Measurements from ENCODE around the gene ZNF438. TPM values are rescaled to one million over a fixed set of nuclear protein-coding genes. Genes with fewer than 3 reads are reported as not detected.
"Not testable (repeated sequence)": the region's sequence is repeated elsewhere in the genome, so short reads cannot be mapped to it uniquely, and the experiment has no call there.

ZNF438 gene
- total RNA-seq, 1 experiment from 2014 or later, result 2.6 TPM

DNA sequence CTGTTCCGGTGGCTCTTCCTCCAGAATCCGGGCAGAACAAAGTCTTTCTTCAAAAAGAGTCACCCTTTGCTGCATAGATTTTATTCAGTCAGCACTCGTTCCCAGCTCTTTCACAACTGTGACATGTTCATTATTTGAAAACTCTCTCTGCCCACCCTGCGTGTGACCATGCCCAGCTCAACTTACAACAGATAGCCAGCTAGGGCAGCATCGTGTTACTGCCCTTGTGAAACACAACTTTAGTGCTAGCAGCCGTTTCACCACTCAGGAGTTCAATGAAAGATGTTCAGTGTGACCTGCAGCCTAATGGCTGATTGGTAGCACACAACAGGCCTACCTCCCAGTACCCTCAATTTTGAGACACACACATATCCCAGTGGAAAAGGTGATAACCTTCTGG is 57.9 kb downstream of the ZNF438 start:
- DNase-seq (ENCODE audit: low read depth), result no peak
- in situ Hi-C loops (cut with HindIII; ENCODE audit: low pct_unique_long_range_greater_than_20kb, low sequenced_read_pairs), result no loop called here

DNA sequence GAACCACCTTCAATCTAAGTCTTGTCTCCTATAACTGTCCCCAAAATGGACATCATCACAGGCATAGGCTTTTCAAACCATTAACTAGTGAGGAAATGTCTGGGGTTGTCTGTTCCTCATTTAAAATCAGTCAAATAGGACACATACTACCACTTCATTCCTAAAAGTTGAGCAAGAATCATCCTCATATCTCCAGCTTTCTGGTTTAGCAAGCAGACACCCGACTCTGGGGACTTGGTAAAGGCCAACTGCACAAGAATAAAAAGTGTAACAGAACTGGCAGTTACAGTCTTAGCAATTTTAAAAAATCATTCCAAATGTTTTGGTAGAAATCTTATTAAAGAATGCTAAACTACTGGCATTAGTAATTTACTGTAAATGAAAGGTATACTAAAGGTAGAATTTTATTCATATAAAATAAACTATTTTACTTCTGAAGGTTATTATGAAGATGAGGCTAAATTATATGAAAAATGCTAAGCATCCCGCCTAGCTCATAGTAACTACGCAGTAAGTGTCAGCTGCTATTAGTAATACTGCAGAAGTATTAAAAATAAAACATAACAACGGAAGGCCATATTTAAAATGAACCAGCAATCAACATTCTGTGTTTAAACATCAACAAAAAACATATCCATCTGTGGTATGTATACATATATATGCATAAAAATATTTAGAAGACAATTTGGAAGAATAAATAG is 60.8 kb downstream of the ZNF438 start:
- in situ Hi-C loops (cut with HindIII; ENCODE audit: low pct_unique_long_range_greater_than_20kb, low sequenced_read_pairs), result no loop called here
- no peak for DNase-seq (ENCODE audit: low read depth)

DNA sequence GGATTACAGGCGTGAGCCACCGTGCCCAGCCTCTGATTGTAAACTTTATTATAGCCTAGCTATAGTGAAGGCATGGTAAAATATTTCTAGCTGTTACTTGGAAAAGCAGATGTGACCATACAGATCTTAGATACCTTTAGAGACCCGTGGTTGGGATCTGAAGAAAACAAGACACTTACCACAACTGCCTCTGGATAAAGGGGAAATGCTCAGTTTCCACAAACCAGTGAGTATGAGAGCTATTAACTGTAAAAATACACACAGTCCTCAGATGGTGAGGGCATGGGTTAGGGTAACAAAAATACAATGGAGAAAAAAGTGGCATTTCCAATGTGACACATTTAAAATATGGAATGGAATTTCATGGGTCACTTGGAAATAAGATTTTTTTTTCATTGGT is 63.0 kb downstream of the ZNF438 start:
- in situ Hi-C loops (cut with HindIII; ENCODE audit: low pct_unique_long_range_greater_than_20kb, low sequenced_read_pairs), result no loop called here
- no peak for DNase-seq (ENCODE audit: low read depth)

DNA sequence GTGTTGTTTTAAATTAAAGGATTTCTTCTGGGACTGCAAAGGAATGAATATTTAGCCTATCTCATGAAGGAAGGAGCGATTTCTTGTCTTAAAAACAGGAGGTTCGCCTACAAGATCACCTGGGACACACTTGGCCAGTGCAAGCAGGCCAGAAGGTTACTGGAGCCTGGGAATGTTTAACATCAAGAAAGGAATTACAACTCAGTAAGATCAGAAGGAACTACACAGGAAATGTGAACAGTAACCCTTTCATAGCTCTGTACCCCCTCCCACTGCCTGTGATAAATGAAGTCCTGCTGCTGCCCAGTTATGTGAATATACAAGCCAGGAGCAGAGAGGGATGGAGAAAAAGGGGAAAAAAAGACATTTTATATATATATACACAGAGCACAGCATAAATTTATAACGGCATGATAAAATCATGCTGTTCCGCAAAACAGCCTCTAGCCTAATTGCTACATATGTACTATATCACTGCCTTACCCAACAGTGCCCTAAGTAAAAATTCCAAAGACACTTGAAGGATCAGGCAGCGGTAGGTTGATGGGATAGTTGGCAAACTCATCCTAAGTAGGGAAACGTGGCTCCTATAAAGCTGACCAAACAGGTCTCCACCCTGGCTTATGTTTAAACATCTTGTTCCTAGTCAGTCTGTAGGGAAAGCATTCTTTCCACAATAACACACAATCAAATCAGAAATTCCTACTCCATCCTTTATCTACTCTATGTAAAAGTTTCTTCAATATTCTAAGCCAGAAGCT is 63.8 kb downstream of the ZNF438 start:
- in situ Hi-C loops (cut with HindIII; ENCODE audit: low pct_unique_long_range_greater_than_20kb, low sequenced_read_pairs), result no loop called here
- DNase-seq (ENCODE audit: low read depth), result no peak

DNA sequence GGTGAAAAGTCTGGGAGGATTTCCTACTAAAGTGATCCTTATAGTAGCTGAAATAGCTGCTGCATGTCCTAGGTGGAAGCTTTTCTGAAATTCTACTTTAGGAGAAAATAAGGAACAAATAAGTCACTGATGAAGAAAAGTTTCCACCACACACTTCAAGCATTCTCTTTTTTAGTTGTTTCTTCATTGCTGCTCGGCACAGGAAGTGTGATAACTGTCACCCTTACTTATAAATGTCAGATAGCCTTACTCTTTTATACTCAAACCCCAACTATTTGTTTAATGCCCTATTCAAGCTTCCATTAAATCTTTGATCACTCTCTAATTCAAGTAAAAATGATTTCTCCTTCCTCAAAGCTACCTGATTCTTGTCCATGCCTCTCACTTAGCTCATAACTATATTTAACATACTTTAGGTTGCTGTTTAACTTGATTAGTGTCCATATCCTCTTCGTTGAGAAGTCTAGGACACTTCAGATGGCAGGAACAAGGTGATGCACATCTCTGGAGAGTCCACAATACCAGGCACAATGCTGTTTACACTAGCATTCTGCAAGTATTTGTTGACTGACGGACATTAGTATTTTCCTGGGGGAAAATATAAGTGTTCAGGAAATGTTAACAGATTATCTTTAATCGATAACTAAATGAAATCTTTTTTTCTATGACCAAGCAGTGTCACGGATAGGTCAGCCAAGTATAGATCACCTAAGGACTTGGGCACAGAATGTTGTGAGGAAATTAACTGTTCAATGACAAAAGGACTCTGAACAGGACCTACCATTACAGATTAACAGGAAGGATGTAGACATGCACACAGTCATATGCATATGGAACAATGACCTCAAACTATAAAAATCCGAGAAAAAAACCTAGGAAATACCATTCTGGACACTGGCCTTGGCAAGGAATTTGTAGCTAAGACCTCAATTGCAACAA is 67.4 kb downstream of the ZNF438 start:
- no peak for DNase-seq (ENCODE audit: low read depth)
- in situ Hi-C loops (cut with HindIII; ENCODE audit: low pct_unique_long_range_greater_than_20kb, low sequenced_read_pairs), result no loop called here

DNA sequence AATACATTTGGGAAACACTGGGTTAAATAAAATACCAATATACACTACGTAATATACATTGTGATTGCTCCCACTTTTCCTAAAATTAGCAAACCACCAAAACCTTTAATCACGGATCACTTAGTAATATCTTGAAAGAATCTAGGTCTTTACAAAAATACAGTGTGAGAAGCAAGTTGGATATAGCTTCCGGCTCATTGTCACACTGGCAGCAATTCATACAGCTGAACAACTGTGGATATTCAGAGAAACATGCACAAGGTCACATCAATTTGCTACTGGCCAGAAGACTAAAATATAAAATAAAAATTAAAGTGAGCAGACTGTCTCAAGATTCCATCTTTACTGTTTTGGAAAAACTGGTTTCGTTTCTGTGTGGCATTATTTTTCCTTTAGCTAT is 69.1 kb downstream of the ZNF438 start:
- no peak for DNase-seq (ENCODE audit: low read depth)
- in situ Hi-C loops (cut with HindIII; ENCODE audit: low pct_unique_long_range_greater_than_20kb, low sequenced_read_pairs), result no loop called here

DNA sequence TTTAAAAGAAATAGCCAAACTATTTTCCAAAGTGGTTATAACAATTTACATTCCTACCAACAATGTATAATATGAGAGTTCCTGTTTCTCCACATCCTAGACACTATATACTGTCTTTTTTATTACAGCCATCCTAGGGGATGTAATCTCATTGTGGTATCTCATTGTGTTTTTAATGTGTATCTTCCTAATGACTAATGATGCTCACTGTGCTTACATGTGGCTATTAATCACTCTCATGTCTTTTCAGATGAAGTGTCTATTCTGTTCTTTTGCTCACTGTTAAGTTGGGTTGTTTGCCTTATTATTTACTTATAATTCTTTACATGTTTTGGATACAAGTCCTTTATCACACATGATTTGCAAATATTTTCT is 71.8 kb downstream of the ZNF438 start:
- in situ Hi-C loops (cut with HindIII; ENCODE audit: low pct_unique_long_range_greater_than_20kb, low sequenced_read_pairs), result no loop called here
- DNase-seq (ENCODE audit: low read depth), result no peak

DNA sequence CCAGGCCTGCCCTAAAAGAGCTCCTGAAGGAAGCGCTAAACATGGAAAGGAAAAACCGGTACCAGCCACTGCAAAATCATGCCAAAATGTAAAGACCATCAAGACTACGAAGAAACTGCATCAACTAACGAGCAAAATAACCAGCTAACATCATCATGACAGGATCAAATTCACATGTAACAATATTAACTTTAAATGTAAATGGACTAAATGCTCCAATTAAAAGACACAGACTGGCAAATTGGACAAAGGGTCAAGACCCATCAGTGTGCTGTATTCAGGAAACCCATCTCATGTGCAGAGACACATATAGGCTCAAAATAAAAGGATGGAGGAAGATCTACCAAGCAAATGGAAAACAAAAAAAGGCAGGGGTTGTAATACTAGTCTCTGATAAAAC is 82.4 kb downstream of the ZNF438 start:
- DNase-seq (ENCODE audit: low read depth); in situ Hi-C loops (cut with HindIII; ENCODE audit: low pct_unique_long_range_greater_than_20kb, low sequenced_read_pairs): not testable (repeated sequence)

DNA sequence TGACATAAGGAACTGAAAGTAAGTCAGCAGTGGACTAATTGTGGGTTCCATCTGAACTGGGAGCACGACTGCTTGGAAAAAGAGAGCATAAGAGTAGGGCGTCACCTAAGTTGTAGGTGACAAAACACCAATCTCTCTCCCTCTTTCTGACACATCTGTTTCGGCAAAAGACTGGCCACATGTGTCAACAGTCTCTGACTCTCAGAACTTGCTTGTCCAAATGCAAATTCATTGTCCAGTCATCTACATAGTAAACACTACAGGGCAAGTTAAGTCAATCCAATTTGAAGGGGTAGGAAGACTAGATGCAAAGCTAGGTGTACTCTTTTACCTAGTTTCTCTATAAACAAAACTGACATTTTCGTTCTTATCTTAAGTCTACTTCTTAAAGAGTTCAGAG is 87.7 kb downstream of the ZNF438 start:
- DNase-seq (ENCODE audit: low read depth), result no peak
- in situ Hi-C loops (cut with HindIII; ENCODE audit: low pct_unique_long_range_greater_than_20kb, low sequenced_read_pairs), result no loop called here

DNA sequence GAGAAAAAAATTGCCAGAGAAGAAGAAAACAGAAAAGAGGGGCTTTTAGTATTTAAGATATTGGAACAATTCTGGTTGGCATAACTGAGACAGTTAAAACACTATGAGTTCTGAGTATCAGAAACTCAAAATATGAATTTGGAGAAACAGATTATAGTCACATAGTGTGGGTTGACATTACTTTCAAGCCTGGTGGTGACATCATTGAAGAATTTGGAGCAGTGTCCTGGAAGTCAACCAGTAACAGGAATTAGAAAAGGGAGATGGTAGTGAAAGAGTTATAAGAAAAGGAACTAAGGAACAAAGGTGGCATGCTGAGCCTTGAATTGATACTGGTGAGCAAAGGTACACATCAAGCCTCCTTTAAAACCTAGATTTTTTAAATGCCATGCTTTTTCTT is 88.2 kb downstream of the ZNF438 start:
- in situ Hi-C loops (cut with HindIII; ENCODE audit: low pct_unique_long_range_greater_than_20kb, low sequenced_read_pairs), result no loop called here
- DNase-seq (ENCODE audit: low read depth), result no peak

DNA sequence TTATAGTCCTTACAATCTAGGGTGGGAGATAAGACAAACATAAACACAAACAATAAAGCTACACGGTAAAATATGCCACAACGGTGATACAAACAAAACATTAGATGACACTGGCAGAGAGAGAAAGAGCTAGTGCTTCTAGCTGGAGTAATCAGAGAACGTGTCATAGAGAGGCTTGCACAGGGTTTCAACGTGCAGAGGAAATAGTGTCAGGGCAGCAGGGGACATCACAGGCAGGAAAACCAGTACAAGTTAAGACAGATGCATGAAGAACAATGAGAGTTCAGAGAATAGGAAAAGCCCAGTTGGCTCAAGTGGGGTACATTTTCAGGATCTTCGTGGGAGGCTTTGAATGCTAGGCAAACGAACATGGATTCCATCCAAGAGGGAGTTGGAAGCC is 91.4 kb downstream of the ZNF438 start:
- in situ Hi-C loops (cut with HindIII; ENCODE audit: low pct_unique_long_range_greater_than_20kb, low sequenced_read_pairs), result no loop called here
- no peak for DNase-seq (ENCODE audit: low read depth)

DNA sequence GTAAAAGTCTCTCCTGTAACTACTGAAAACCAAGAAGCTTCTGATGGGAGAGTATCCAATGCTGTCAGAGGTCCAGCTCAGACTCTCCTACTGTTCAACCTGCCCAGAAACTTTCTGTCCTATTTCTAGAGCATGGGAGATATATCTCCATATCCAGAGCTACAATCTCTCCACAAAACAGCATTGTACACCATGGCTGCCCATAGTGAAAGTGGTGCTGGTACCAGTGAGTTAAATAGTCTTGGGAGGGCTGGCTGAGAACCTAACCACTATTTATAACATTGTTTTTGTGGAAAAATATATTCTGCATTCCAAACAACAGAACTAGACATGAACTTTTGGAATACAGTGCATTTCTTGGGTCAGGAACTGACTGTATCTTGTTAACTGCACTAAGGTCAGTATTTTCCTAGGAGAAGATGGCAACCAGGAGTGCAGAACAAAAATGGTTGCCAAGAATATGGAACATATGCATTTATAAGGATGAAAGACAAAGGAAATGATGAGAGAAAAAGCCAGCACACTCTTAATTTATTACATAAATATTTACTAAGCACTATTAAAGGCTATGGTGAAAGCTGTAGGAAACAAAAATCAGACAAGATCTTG is 91.9 kb downstream of the ZNF438 start:
- in situ Hi-C loops (cut with HindIII; ENCODE audit: low pct_unique_long_range_greater_than_20kb, low sequenced_read_pairs), result no loop called here
- DNase-seq (ENCODE audit: low read depth), result no peak

DNA sequence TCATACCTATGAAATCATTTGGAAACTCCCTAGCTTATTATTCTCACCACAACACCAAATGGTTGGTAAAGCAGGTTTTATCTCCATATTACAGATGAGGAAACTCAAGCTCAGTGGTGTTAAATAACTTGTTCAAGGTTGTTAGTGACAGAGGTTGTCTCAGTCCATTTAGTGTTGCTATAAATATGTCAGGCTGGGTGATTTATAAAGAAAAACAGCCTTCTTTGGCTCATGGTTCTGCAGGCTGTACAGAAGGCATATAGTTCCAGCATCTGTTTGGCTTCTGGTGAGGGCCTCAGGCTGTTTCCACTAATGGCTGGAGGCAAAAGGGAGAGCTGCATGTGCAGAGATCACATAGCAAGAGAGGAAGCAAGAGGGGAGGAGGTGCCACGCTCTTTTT is 96.6 kb downstream of the ZNF438 start:
- no peak for DNase-seq (ENCODE audit: low read depth)
- in situ Hi-C loops (cut with HindIII; ENCODE audit: low pct_unique_long_range_greater_than_20kb, low sequenced_read_pairs), result no loop called here

DNA sequence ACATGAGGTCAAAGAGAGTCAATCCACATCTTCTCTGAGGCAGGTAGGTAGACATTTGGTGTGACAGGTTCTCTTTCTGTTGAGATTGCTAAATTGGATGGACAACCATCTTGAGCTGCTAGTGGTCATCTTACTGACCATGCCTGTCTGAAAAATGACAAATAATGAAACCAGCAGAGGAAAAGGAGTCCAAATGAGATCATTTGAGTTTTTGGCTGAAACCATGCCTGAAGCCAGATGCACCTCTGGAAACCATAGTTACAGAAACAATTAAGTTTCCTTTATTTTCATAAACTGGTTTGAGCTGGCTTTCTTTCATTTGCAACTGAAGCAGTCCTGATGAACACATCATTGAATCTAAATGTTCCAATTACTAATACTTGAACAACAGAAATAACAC is 100.6 kb downstream of the ZNF438 start:
- DNase-seq (ENCODE audit: low read depth), result no peak
- in situ Hi-C loops (cut with HindIII; ENCODE audit: low pct_unique_long_range_greater_than_20kb, low sequenced_read_pairs), result no loop called here

DNA sequence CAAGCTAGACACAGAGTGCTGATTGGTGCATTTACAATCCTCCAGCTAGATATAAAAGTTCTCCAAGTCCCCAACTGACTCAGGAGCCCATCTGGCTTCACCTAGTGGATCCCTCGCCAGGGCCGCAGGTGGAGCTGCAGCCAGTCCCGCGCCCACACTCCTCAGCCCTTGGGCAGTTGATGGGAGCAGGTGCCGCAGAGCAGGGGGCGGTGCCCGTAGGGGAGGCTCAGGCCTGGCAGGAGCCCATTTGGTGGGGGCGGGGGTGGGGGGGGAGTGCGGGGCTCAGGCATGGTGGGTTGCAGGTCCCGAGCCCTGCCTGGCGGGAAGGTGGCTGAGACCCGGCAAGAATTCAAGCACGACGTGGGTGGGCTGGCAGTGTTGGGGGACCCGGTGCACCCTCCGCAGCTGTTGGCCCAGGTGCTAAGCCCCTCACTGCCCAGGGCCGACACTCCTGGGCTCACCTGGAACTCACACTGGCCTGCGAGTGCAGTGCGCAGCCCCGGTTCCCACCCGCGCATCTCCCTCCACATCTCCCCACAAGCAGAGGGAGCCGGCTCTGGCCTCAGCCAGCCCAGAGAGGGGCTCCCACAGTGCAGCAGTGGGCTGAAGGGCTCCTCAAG is 101.7 kb downstream of the ZNF438 start:
- in situ Hi-C loops (cut with HindIII; ENCODE audit: low pct_unique_long_range_greater_than_20kb, low sequenced_read_pairs), result no loop called here
- DNase-seq (ENCODE audit: low read depth), result no peak

DNA sequence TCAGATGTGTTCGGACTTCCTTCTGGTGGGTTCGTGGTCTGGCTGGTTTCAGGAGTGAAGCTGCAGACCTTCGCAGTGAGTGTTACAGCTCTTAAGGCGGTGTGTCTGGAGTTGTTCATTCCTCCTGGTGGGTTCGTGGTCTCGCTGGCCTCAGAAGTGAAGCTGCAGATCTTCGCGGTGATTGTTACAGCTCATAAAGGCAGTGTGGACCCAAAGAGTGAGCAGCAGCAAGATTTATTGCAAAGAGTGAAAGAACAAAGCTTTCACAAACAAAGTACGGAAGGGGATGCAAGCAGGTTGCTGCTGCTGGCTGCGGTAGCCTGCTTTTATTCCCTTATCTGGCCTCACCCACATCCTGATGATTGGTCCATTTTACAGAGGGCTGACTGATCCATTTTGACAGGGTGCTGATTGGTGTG is 102.3 kb downstream of the ZNF438 start:
- in situ Hi-C loops (cut with HindIII; ENCODE audit: low pct_unique_long_range_greater_than_20kb, low sequenced_read_pairs); DNase-seq (ENCODE audit: low read depth): not testable (repeated sequence)

DNA sequence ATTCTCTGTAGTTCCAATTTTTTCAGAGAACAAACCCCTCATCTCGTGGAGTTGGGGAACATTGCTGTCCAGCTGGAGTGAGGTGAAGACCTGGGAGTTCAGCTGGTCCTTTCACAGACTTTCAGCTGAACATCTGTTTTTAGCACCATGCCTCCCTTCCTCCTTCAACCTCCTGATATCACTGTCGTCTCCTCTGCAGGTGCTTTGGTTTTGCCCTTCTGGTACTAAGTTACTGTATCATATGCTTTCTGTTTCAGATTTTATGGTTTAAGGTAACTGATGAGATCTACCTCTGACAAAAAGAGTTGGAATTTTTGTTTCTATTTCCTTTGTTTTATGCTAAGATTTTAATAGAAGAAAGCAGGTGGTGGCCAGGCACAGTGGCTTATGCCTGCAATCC is 102.9 kb downstream of the ZNF438 start:
- DNase-seq (ENCODE audit: low read depth), result no peak
- in situ Hi-C loops (cut with HindIII; ENCODE audit: low pct_unique_long_range_greater_than_20kb, low sequenced_read_pairs), result no loop called here

DNA sequence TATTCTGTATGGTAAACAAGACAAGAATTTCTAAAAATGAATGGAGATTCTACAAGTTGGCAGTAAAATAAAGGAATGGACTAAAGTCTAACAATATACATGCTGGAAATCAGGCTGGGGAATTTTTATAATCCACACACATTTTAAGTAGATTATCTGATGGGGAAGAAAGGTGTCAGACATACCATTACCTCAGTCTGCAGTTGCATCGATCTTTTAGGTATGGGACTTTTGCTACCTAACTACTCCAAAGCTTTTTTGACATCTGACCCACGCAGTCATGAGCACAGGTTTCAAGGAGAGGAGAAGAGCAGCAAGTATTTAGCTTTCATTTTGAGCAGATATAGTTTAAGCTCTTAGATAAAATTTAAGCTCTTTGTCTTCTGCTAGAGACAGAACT is 113.0 kb downstream of the ZNF438 start:
- no peak for DNase-seq (ENCODE audit: low read depth)
- in situ Hi-C loops (cut with HindIII; ENCODE audit: low pct_unique_long_range_greater_than_20kb, low sequenced_read_pairs), result no loop called here
